ENCODE results near the gene DIS3L2. TPM values are rescaled to one million over a fixed set of nuclear protein-coding genes. Genes with fewer than 3 reads are reported as not detected.

DIS3L2 gene
- total RNA-seq, 4 donors from 2014 or later = 12.8 to 27.3 (median 16.8) TPM

DNA sequence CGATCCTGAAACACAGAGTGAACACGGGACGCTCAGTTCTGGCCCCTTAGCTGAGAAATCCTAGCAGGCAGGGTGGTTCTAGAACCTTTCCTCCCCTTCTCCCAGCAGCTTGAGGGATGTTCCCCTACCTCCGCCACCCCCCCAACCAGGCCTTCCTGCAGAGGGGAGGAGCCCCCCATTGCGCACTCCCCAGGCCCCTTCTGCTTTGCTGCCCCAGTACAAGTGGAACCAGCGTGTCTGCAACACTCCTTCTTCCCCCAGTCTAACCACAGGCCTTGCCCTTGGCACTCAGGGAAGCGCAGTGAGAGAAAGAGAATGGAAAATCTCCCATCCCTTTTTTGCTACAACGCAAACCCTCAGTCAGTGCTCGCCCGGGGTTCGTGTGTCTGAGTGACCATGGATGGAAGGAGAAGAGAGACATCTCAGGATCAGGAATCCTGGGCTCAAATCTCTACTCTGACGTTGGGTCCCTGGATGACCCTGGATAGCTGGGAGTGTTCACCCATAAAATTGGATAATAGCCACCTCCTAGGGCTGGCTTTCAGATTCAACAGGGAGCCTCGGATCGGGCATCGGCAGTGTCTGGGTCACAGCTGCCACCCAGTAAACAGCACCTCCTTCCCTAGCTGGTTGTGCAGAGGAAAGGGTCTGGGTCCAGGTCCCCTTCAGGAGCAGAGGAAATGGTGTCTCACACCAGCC lies 39.1 kb upstream of the DIS3L2 start:
- DNase-seq = no peak
- H3K27me3 ChIP-seq = peaks cover 24 to 52% (median 45%) of the 10 kb centered on the region in 3 donors

DNA sequence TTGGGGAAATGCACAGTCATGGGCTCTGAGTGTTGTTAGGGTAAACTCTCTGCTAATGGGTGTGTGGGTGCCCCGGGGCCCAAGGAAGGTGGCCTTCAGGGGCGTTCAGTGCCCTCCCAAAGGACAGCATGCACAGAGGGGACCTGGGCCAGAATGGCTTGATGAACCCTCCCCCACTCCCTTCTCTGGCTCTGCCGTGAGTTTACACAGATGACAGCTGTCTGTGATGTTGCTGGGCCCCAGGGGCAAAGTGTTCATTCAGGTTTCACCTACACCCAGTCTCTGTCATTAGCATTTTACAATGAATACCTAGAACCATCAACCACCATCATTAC lies 38.5 kb upstream of the DIS3L2 start:
- no peaks in the 10 kb centered on the region for H3K9me3 ChIP-seq
- DNase-seq (no peak), ATAC-seq (no peak)
- peaks cover 29 to 55% (median 50%) of the 10 kb centered on the region in 3 donors for H3K27me3 ChIP-seq
- H3K4me1 ChIP-seq = peaks cover 8 to 21% of the 10 kb centered on the region in 2 donors
- intact Hi-C loops (cut with DNase I; ENCODE audit: low total_unique reads) = no loop called here
- no peaks in the 10 kb centered on the region for H3K36me3 ChIP-seq
- in situ Hi-C loops (cut with MboI; ENCODE audit: low sequenced_read_pairs in 4 of 4) = loop anchor here (5.0 to 25.0 kb wide), 7 partner anchors 212 to 589 kb away; partner anchors contain the start of gene PRSS56 (in 1 of the 4)
- TF ChIP-seq POLR2A (IDR thresholded peaks at IDR 0.05) = no peak
- TF ChIP-seq, protein P1, sequence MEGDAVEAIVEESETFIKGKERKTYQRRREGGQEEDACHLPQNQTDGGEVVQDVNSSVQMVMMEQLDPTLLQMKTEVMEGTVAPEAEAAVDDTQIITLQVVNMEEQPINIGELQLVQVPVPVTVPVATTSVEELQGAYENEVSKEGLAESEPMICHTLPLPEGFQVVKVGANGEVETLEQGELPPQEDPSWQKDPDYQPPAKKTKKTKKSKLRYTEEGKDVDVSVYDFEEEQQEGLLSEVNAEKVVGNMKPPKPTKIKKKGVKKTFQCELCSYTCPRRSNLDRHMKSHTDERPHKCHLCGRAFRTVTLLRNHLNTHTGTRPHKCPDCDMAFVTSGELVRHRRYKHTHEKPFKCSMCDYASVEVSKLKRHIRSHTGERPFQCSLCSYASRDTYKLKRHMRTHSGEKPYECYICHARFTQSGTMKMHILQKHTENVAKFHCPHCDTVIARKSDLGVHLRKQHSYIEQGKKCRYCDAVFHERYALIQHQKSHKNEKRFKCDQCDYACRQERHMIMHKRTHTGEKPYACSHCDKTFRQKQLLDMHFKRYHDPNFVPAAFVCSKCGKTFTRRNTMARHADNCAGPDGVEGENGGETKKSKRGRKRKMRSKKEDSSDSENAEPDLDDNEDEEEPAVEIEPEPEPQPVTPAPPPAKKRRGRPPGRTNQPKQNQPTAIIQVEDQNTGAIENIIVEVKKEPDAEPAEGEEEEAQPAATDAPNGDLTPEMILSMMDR (IDR thresholded peaks at IDR 0.05 in 4 of 5, conservative IDR thresholded peaks at IDR 0.05 in 1 of 5) = no peak
- H3K4me3 ChIP-seq = no peak overlapping the region
- no peak overlapping the region for H3K27ac ChIP-seq

More for the DNA sequence above, 39.1 kb upstream of the DIS3L2 start:
- no peak overlapping the region for H3K4me3 ChIP-seq
- in situ Hi-C loops (cut with MboI; ENCODE audit: low sequenced_read_pairs in 4 of 4) (loop anchor here (5.0 to 25.0 kb wide), 7 partner anchors 212 to 590 kb away; partner anchors contain the start of gene PRSS56 (in 1 of the 4)), intact Hi-C loops (cut with DNase I; ENCODE audit: low total_unique reads) (no loop called here)
- H3K27ac ChIP-seq = no peak overlapping the region
- H3K4me1 ChIP-seq = peaks cover 8 to 21% of the 10 kb centered on the region in 2 donors
- H3K36me3 ChIP-seq = no peaks in the 10 kb centered on the region
- no peaks in the 10 kb centered on the region for H3K9me3 ChIP-seq
- no peak for ATAC-seq
- TF ChIP-seq, protein P1 (IDR thresholded peaks at IDR 0.05 in 4 of 5, conservative IDR thresholded peaks at IDR 0.05 in 1 of 5) = no peak
- no peak for TF ChIP-seq POLR2A (IDR thresholded peaks at IDR 0.05)

DNA sequence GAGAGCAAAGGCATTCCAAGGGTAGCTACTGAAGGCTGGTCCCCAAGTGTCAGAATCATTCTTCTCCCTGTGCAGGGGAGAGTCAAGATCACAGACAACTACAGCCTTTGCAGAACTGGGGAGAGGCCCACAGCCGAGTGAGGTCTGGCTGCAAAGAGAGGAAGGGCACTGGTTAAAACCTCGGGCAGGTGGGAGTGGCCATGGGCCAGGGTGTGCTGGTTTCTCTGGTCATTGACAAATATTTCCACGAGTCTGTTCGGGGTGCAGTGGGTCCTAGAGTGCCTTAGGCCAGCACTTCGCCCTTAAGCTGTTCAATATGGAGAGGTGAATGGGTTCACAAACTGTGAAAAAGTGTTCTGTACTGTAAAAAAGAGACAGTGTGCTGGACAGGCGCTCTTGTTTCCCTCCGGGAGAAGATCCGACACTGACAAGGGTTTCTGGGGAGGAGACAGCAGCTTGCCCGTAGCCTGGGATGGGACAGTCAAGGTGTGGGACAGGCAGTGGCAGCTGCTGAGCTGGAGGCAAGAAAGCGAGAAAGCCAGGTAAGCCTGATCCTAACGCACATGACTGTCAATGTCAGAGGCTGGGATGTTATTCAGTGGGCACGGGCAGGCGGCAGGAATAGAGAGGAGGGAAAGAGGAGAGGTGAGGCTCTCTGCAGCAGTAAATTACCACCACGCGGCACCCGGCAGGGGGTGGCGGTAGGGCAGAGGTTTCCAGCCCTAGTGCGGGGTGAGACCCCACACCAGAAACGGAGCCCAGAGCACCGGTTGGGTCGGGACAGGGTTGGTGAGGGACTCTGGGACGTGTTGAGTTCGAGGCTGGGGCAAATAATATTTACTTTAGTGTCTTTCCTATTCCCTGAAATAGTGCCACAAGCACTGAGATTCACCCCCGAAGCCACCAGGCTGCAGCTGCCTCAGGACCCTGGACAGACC lies 37.3 kb upstream of the DIS3L2 start:
- Histone ChIP-seq H3K36me3 (no peaks in the 10 kb centered on the region), H3K4me3 (no peak overlapping the region), H3K9me3 (no peaks in the 10 kb centered on the region), H3K27ac (no peak overlapping the region), H3K27me3 (peaks cover 29 to 62% (median 56%) of the 10 kb centered on the region in 3 donors), H3K4me1 (peaks cover 8 to 21% of the 10 kb centered on the region in 2 donors)
- TF ChIP-seq, protein P1 (IDR thresholded peaks at IDR 0.05 in 4 of 5, conservative IDR thresholded peaks at IDR 0.05 in 1 of 5) = no peak
- TF ChIP-seq POLR2A (IDR thresholded peaks at IDR 0.05) = no peak
- DNase-seq (no peak), ATAC-seq (no peak)
- in situ Hi-C loops (cut with MboI; ENCODE audit: low sequenced_read_pairs in 4 of 4) = loop anchor here (5.0 to 25.0 kb wide), 7 partner anchors 211 to 588 kb away; partner anchors contain the start of gene PRSS56 (in 1 of the 4)
- intact Hi-C loops (cut with DNase I; ENCODE audit: low total_unique reads) = loop anchor here (2.0 kb wide), 2 partner anchors 215 to 599 kb away; no protein-coding TSS in a partner anchor

DNA sequence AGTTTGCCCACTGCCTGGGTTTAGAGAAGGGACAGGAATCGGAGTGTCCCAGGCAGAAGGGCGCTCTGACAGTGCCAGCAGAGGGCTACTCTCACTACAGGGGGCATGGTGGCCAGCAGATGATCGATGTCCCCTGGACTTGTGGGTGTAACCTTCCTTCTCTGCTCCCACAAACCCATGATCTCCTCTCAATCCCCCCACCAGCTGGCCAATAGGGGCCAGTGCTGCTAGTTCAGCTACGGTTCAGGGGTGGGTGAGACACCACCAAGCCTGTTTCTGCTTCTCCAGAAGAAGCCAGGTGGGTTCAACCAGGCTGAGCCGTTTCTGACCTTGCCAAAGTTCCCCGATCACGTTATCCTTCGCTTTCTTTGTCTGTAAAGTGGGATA lies 36.6 kb upstream of the DIS3L2 start:
- in situ Hi-C loops (cut with MboI; ENCODE audit: low sequenced_read_pairs in 4 of 4) = loop anchor here (5.0 to 25.0 kb wide), 7 partner anchors 210 to 587 kb away; partner anchors contain the start of gene PRSS56 (in 1 of the 4)
- peak in 1 of 2 donors; percentile 23 for ATAC-seq
- Histone ChIP-seq H3K4me1 (peaks cover 8 to 21% of the 10 kb centered on the region in 2 donors), H3K27ac (no peak overlapping the region), H3K27me3 (peaks cover 29 to 65% (median 57%) of the 10 kb centered on the region in 3 donors), H3K9me3 (no peaks in the 10 kb centered on the region), H3K4me3 (peak overlapping the region in 2 of 4 donors; percentile 50 to 66), H3K36me3 (no peaks in the 10 kb centered on the region)
- TF ChIP-seq, protein P1 (IDR thresholded peaks at IDR 0.05 in 4 of 5, conservative IDR thresholded peaks at IDR 0.05 in 1 of 5) = no peak
- TF ChIP-seq POLR2A (IDR thresholded peaks at IDR 0.05) = no peak
- intact Hi-C loops (cut with DNase I; ENCODE audit: low total_unique reads) = loop anchor here (1.0 to 2.0 kb wide), 4 partner anchors 214 to 598 kb away; no protein-coding TSS in a partner anchor
- DNase-seq = no peak

Data from gastrocnemius medialis (tissue), 4 donors.